H1 (cell line): ENCODE data around the gene RPGR. TPM values are rescaled to one million over a fixed set of nuclear protein-coding genes. Genes with fewer than 3 reads are reported as not detected.

Source experiments
- CTCF ChIA-PET: fragments of 300-600 bp; sonication (Branson Sonifier 250); formaldehyde crosslinking; loops from one replicate; lab custom pipeline; 2021; ENCODE audit not compliant: partially characterized antibody; lab: Charles Lee
- POLR2A ChIA-PET: fragments of 300-600 bp; sonication (Branson Sonifier 250); formaldehyde crosslinking; loops from one replicate; lab custom pipeline; 2021; ENCODE audit warnings: inconsistent platforms; ENCODE audit not compliant: partially characterized antibody; lab: Charles Lee
- DNase-seq, 2 experiments: peaks; one replicate each; pipeline versions ENCODE4 v3.0.0 to v3.0.0-alpha.2; 2010 to 2022; ENCODE audit warnings: low spot score in 2 of 2, low read depth in 1 of 2, mixed read lengths in 1 of 2
- FAIRE-seq: peaks from 2 replicates; lab custom pipeline; 2011; peaks lifted over from hg19 to GRCh38; lab: Jason Lieb, UNC
- H2AFZ ChIP-seq: 2 replicates; pipeline ENCODE4 v1.8.1; 2012; ENCODE audit warnings: low read length, inconsistent platforms
- H2AK5ac ChIP-seq: 2 replicates; pipeline ENCODE4 v1.6.1; 2013; ENCODE audit warnings: low read depth, low read length
- H2BK120ac ChIP-seq: replicated peaks from 2 replicates; pipeline ENCODE3; 2013; ENCODE audit warnings: low read depth, low read length, inconsistent platforms
- H2BK12ac ChIP-seq: 2 replicates; pipeline ENCODE4 v1.6.1; 2013; ENCODE audit warnings: low read depth, low read length
- H2BK15ac ChIP-seq: 2 replicates; pipeline ENCODE4 v1.6.1; 2013; ENCODE audit warnings: low read length
- H2BK20ac ChIP-seq: 2 replicates; pipeline ENCODE4 v1.6.1; 2013; ENCODE audit warnings: low read length
- H2BK5ac ChIP-seq: 2 replicates; pipeline ENCODE4 v1.6.1; 2013; ENCODE audit warnings: low read depth, low read length
- H3K14ac ChIP-seq: 2 replicates; pipeline ENCODE4 v1.6.1; 2013; ENCODE audit warnings: inconsistent platforms; ENCODE audit not compliant: insufficient read length
- H3K18ac ChIP-seq: 2 replicates; pipeline ENCODE4 v1.6.1; 2013; ENCODE audit warnings: low read length; ENCODE audit errors: extremely low read depth
- H3K23ac ChIP-seq: 2 replicates; pipeline ENCODE4 v1.6.1; 2013; ENCODE audit warnings: inconsistent platforms; ENCODE audit not compliant: insufficient read length
- H3K23me2 ChIP-seq: 2 replicates; pipeline ENCODE4 v1.6.1; 2013; ENCODE audit warnings: low read depth, low read length
- H3K27ac ChIP-seq: 2 replicates; pipeline ENCODE4 v1.6.1; 2011; ENCODE audit warnings: low read depth, low read length, inconsistent platforms
- H3K27me3 ChIP-seq, 4 experiments: replicated peaks in 1 of 4; 1 replicate in 1 of 4; 2 replicates in 3 of 4; pipeline versions ENCODE4 v1.6.1 to v1.8.1; 2011 to 2013; ENCODE audit warnings: low read length in 3 of 4, mild to moderate bottlenecking in 3 of 4, inconsistent platforms in 2 of 4, mixed read lengths in 2 of 4, moderate library complexity in 1 of 4; ENCODE audit not compliant: control insufficient read depth in 3 of 4, insufficient read depth in 3 of 4; ENCODE audit errors: extremely low read depth in 1 of 4
- H3K36me3 ChIP-seq, 4 experiments: 2 replicates each; pipeline versions ENCODE4 v1.6.1 to v1.8.1; 2011 to 2013; ENCODE audit warnings: mild to moderate bottlenecking in 4 of 4, low read length in 3 of 4, moderate library complexity in 2 of 4, control low read depth in 1 of 4, inconsistent platforms in 1 of 4; ENCODE audit not compliant: insufficient read depth in 4 of 4, control insufficient read depth in 2 of 4
- H3K4ac ChIP-seq: replicated peaks from 2 replicates; pipeline ENCODE3; 2013; ENCODE audit warnings: low read length, low read depth, mixed read lengths, inconsistent platforms; ENCODE audit not compliant: insufficient read length
- H3K4me1 ChIP-seq, 4 experiments: replicated peaks in 1 of 4; 1 replicate in 1 of 4; 2 replicates in 3 of 4; pipeline versions ENCODE4 v1.6.1 to v1.8.1; 2011 to 2013; ENCODE audit warnings: low read length in 3 of 4, inconsistent platforms in 2 of 4, mixed read lengths in 1 of 4; ENCODE audit not compliant: insufficient read depth in 4 of 4, control insufficient read depth in 3 of 4
- H3K4me2 ChIP-seq, 2 experiments: 2 replicates each; pipeline versions ENCODE4 v1.6.1 to v1.8.1; 2011 to 2013; ENCODE audit warnings: low read depth in 2 of 2, low read length in 2 of 2, control low read depth in 1 of 2, inconsistent platforms in 1 of 2, mild to moderate bottlenecking in 1 of 2; ENCODE audit not compliant: insufficient read depth in 1 of 2
- H3K4me3 ChIP-seq, 4 experiments: fragments of 200-600, 300-600 bp in 1 of 4; sonication (generic), shearing (Covaris generic), sonication (Bioruptor Twin) in 1 of 4; 2 replicates each; pipeline versions ENCODE4 v1.5.1 to v1.8.1; 2011 to 2016; ENCODE audit warnings: low read length in 4 of 4, low read depth in 3 of 4, control low read depth in 2 of 4, inconsistent platforms in 2 of 4, mild to moderate bottlenecking in 2 of 4, mixed read lengths in 1 of 4, moderate library complexity in 1 of 4; ENCODE audit not compliant: insufficient read depth in 2 of 4; ENCODE audit errors: extremely low read depth in 1 of 4
- H3K56ac ChIP-seq: replicated peaks from 2 replicates; pipeline ENCODE3; 2013; ENCODE audit warnings: low read depth, mild to moderate bottlenecking, mixed read lengths, low read length, inconsistent platforms; ENCODE audit not compliant: insufficient read length
- H3K79me1 ChIP-seq: 2 replicates; pipeline ENCODE4 v1.6.1; 2013; ENCODE audit warnings: low read depth, low read length, control low read depth
- H3K79me2 ChIP-seq, 2 experiments: 2 replicates each; pipeline versions ENCODE4 v1.6.1 to v1.8.1; 2012 to 2013; ENCODE audit warnings: low read length in 2 of 2, mild to moderate bottlenecking in 2 of 2, inconsistent platforms in 1 of 2; ENCODE audit not compliant: insufficient read depth in 2 of 2, control insufficient read depth in 1 of 2
- H3K9ac ChIP-seq, 4 experiments: replicated peaks in 1 of 4; 1 replicate in 1 of 4; 2 replicates in 3 of 4; pipeline versions ENCODE4 v1.6.1 to v1.8.1; 2011 to 2013; ENCODE audit warnings: low read depth in 3 of 4, low read length in 3 of 4, control low read depth in 2 of 4, mild to moderate bottlenecking in 2 of 4, moderate library complexity in 2 of 4, inconsistent platforms in 1 of 4; ENCODE audit errors: extremely low read depth in 1 of 4
- H3K9me3 ChIP-seq, 2 experiments: 2 replicates each; pipeline versions ENCODE4 v1.6.1 to v1.8.1; 2012 to 2013; ENCODE audit warnings: mild to moderate bottlenecking in 2 of 2, moderate library complexity in 2 of 2, control low read depth in 1 of 2, inconsistent platforms in 1 of 2, low read depth in 1 of 2, low read length in 1 of 2, mixed read lengths in 1 of 2; ENCODE audit not compliant: insufficient read depth in 2 of 2
- H4K20me1 ChIP-seq, 2 experiments: replicated peaks in 1 of 2; 2 replicates each; pipeline versions ENCODE3 to v1.8.1; 2011 to 2013; ENCODE audit warnings: inconsistent platforms in 2 of 2, low read length in 2 of 2, mild to moderate bottlenecking in 1 of 2; ENCODE audit not compliant: insufficient read depth in 2 of 2, control insufficient read depth in 1 of 2
- H4K5ac ChIP-seq: 2 replicates; pipeline ENCODE4 v1.6.1; 2013; ENCODE audit warnings: low read length, low read depth, mixed read lengths, inconsistent platforms; ENCODE audit not compliant: insufficient read length
- H4K8ac ChIP-seq: 2 replicates; pipeline ENCODE4 v1.8.0; 2013; ENCODE audit warnings: mild to moderate bottlenecking, moderate library complexity, low read length, inconsistent platforms; ENCODE audit not compliant: insufficient read depth; ENCODE audit errors: extremely low read depth
- H4K91ac ChIP-seq: replicated peaks from 2 replicates; pipeline ENCODE3; 2013; ENCODE audit warnings: low read length, mixed read lengths, inconsistent platforms; ENCODE audit not compliant: insufficient read length
- ASH2L ChIP-seq: fragments of 200-600, 300-600 bp; sonication (generic); IDR thresholded peaks from one replicate; pipeline ENCODE4 v1.7.1; 2017; ENCODE audit warnings: low read length
- CBX8 ChIP-seq: fragments of 300-800, 300-1000 bp; sonication (generic); IDR thresholded peaks from 2 replicates; pipeline ENCODE4 v1.7.1; 2016; ENCODE audit warnings: low read depth, low read length, borderline replicate concordance
- CHD2 ChIP-seq: IDR thresholded peaks from 2 replicates; pipeline ENCODE4 v1.6.1; 2012; ENCODE audit warnings: low read length, improper control_type of control experiment
- CTBP2 ChIP-seq: IDR thresholded peaks from 2 replicates; pipeline ENCODE4 v1.7.0; 2011; ENCODE audit warnings: borderline replicate concordance, mild to moderate bottlenecking, moderate library complexity, mixed read lengths, low read length; ENCODE audit not compliant: insufficient read depth, insufficient read length
- CTCF ChIP-seq, 3 experiments: IDR thresholded peaks; 1 replicate in 2 of 3; 2 replicates in 1 of 3; pipeline versions ENCODE4 v1.5.1 to v1.6.1; 2011; ENCODE audit warnings: low read length in 3 of 3, mild to moderate bottlenecking in 3 of 3, inconsistent platforms in 2 of 3, low read depth in 1 of 3, moderate library complexity in 1 of 3; ENCODE audit not compliant: insufficient read depth in 1 of 3; ENCODE audit errors: control extremely low read depth in 1 of 3
- JUND ChIP-seq: IDR thresholded peaks from 2 replicates; pipeline ENCODE4 v1.6.1; 2011; ENCODE audit warnings: mild to moderate bottlenecking, improper control_type of control experiment, low read length
- KDM1A ChIP-seq: fragments of 200-600, 300-600 bp; sonication (generic); IDR thresholded peaks from 2 replicates; pipeline ENCODE4 v1.7.1; 2016; ENCODE audit warnings: mild to moderate bottlenecking, low read length, borderline replicate concordance
- POLR2A ChIP-seq, 2 experiments: IDR thresholded peaks; 1 replicate in 1 of 2; 2 replicates in 1 of 2; pipeline ENCODE4 v1.6.1; 2011; ENCODE audit warnings: low read depth in 2 of 2, low read length in 2 of 2, mild to moderate bottlenecking in 2 of 2; ENCODE audit errors: control extremely low read depth in 1 of 2
- POLR2AphosphoS5 ChIP-seq: IDR thresholded peaks from 2 replicates; pipeline ENCODE4 v1.6.1; 2011; ENCODE audit warnings: low read depth, low read length
- SAP30 ChIP-seq: fragments of 300-600 bp; sonication (generic); IDR thresholded peaks from 2 replicates; pipeline ENCODE4 v1.7.1; 2012; ENCODE audit warnings: low read length, moderate library complexity, mild to moderate bottlenecking, inconsistent platforms; ENCODE audit not compliant: insufficient read depth, insufficient replicate concordance
- SIN3A ChIP-seq, 2 experiments: IDR thresholded peaks in 1 of 2; conservative IDR thresholded peaks in 1 of 2; 2 replicates each; pipeline ENCODE4 v1.6.1; 2011 to 2012; ENCODE audit warnings: low read length in 2 of 2, improper control_type of control experiment in 1 of 2, low read depth in 1 of 2, mild to moderate bottlenecking in 1 of 2
- SP1 ChIP-seq: IDR thresholded peaks from 2 replicates; pipeline ENCODE4 v1.6.1; 2011; ENCODE audit warnings: low read depth, low read length
- TAF1 ChIP-seq: IDR thresholded peaks from 2 replicates; pipeline ENCODE4 v1.6.1; 2011; ENCODE audit warnings: mild to moderate bottlenecking, low read depth, low read length
- WGBS, 2 experiments: shearing (Covaris generic) in 1 of 2; methylation state at CpG; one replicate each; pipeline versions ENCODE4 v1.1.6 to v1.1.7; 2013 to 2015; ENCODE audit warnings: low lambda C conversion rate in 2 of 2, mixed read lengths in 2 of 2, inconsistent platforms in 1 of 2, low coverage in 1 of 2, missing lambda C conversion rate in 1 of 2; ENCODE audit not compliant: insufficient replicate concordance in 2 of 2, insufficient coverage in 1 of 2, insufficient read length in 1 of 2; ENCODE audit errors: extremely low coverage in 1 of 2, missing lambda C conversion rate in 1 of 2; 5-methylcytosine and 5-hydroxymethylcytosine counted together
- polyA plus RNA-seq, 7 experiments: library from polyadenylated mRNA; depleted of rRNA in 3 of 7; stranded (reverse) in 5 of 7; unstranded in 2 of 7; fragments of >200 nt in 5 of 7; fragments of 200-250 nt in 2 of 7; gene quantifications; 1 replicate in 5 of 7; 2 replicates in 1 of 7; 4 replicates in 1 of 7; pipeline versions ENCODE4 v1.2.1 to v1.2.3, GENCODE V29; 2011 to 2013; ENCODE audit warnings: missing spikeins in 2 of 7, mixed read lengths in 2 of 7
- total RNA-seq: library from RNA; stranded (reverse); fragmentation: NEBNext Ultra II Directional; extraction: Animal tissue kit (Norgen Biotek cat#: 25700); gene quantifications from 2 replicates; pipeline ENCODE4 v1.2.1, GENCODE V29; 2021

RPGR gene
- total and polyA plus RNA-seq, 2 of the 8 experiments (the other 6 are each of a cell fraction or from before 2014, with no cell fraction given), result 1.6 to 10.0 TPM

GRCh38 chrX:38315186-38315585, 12.1 kb downstream of the RPGR start:
- Histone ChIP-seq H3K27ac (no peak overlapping the region), H3K14ac (no peak overlapping the region), H2BK5ac (no peak overlapping the region), H3K36me3 (peaks cover 0 to 3% (median 0%) of the 10 kb centered on the region in 4 experiments; a peak in 2 of 8 replicates), H2AFZ (no peak overlapping the region), H3K4me1 (no peaks in the 10 kb centered on the region; a peak in 1 of 7 replicates), H3K18ac (no peak overlapping the region), H3K27me3 (no peaks in the 10 kb centered on the region), H3K9me3 (no peaks in the 10 kb centered on the region), H3K56ac (no peak overlapping the region), H4K91ac (no peak overlapping the region), H4K20me1 (no peaks in the 10 kb centered on the region), H4K8ac (no peak overlapping the region), H2BK12ac (no peak overlapping the region), H3K79me2 (no peaks in the 10 kb centered on the region), H3K23me2 (no peaks in the 10 kb centered on the region), H2BK20ac (no peak overlapping the region), H3K79me1 (no peaks in the 10 kb centered on the region), H4K5ac (no peak overlapping the region), H2AK5ac (no peak overlapping the region), H3K9ac (no peak overlapping the region), H3K4ac (no peak overlapping the region), H2BK120ac (no peak overlapping the region), H3K4me3 (no peak overlapping the region), H3K23ac (no peak overlapping the region), H2BK15ac (no peak overlapping the region), H3K4me2 (no peak overlapping the region)
- DNase-seq (no peak), FAIRE-seq (no peak)
- ChIA-PET CTCF (no interaction called here), POLR2A (no interaction called here)
- 91% methylated on average over 7 of the region's 7 CpGs; no CpG with 5 or more reads in 1 of the 2 experiments for WGBS, 2 experiments
- TF ChIP-seq POLR2A (IDR thresholded peaks at IDR 0.05; ENCODE audit: control extremely low read depth in 1 of 2, low read depth in 2 of 2, low read length in 2 of 2) (no peak), ASH2L (no peak), CTCF (IDR thresholded peaks at IDR 0.05; ENCODE audit: control extremely low read depth in 1 of 3, insufficient read depth in 1 of 3, low read depth in 1 of 3, low read length in 3 of 3) (no peak), SAP30 (no peak), TAF1 (no peak), SP1 (no peak), JUND (no peak), CHD2 (no peak), CBX8 (no peak), KDM1A (no peak), CTBP2 (no peak), POLR2AphosphoS5 (no peak), SIN3A (conservative IDR thresholded peaks at IDR 0.05 in 1 of 2, IDR thresholded peaks at IDR 0.05 in 1 of 2; ENCODE audit: low read depth in 1 of 2, low read length in 2 of 2) (no peak)
